Measurements from ENCODE around the gene RPRM.

DNA sequence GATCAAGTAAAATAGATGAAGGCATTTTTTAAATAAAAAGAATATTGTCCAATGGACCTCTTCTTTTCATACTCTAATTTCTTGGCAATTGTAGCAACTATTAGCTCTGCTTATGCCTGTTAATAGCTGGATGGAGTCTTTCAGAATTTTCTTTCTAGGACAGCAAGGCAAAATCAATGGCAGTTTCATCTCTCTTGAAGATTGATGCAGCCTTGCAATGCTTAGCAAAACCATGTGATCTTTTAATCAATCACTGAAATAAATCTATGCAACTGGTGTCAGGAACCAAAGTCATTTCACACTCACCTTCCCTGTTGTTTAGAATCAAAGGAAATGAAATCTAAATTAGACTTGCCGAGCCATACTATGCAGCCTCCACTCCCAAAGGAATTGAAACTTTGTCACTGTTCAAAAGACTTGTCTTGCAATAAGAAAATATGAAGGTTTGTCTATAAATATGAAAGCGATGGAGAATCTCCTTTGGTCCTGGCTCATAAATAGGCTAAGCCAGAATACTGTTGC lies 16.2 kb downstream of the RPRM start:
- TF ChIP-seq, protein P1, sequence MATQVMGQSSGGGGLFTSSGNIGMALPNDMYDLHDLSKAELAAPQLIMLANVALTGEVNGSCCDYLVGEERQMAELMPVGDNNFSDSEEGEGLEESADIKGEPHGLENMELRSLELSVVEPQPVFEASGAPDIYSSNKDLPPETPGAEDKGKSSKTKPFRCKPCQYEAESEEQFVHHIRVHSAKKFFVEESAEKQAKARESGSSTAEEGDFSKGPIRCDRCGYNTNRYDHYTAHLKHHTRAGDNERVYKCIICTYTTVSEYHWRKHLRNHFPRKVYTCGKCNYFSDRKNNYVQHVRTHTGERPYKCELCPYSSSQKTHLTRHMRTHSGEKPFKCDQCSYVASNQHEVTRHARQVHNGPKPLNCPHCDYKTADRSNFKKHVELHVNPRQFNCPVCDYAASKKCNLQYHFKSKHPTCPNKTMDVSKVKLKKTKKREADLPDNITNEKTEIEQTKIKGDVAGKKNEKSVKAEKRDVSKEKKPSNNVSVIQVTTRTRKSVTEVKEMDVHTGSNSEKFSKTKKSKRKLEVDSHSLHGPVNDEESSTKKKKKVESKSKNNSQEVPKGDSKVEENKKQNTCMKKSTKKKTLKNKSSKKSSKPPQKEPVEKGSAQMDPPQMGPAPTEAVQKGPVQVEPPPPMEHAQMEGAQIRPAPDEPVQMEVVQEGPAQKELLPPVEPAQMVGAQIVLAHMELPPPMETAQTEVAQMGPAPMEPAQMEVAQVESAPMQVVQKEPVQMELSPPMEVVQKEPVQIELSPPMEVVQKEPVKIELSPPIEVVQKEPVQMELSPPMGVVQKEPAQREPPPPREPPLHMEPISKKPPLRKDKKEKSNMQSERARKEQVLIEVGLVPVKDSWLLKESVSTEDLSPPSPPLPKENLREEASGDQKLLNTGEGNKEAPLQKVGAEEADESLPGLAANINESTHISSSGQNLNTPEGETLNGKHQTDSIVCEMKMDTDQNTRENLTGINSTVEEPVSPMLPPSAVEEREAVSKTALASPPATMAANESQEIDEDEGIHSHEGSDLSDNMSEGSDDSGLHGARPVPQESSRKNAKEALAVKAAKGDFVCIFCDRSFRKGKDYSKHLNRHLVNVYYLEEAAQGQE (IDR thresholded peaks at IDR 0.05; ENCODE audit: unreplicated experiment): no peak
- TF ChIP-seq JUNB (IDR thresholded peaks at IDR 0.05; ENCODE audit: unreplicated experiment) (no peak), EZH2phosphoT487 (IDR thresholded peaks at IDR 0.05; ENCODE audit: unreplicated experiment) (no peak), EZH2 (IDR thresholded peaks at IDR 0.05; ENCODE audit: low read depth, unreplicated experiment) (no peak), POLR2AphosphoS5 (IDR thresholded peaks at IDR 0.05; ENCODE audit: low read depth) (no peak), CREB1 (CRISPR knock-in tag; IDR thresholded peaks at IDR 0.05; ENCODE audit: low read depth) (no peak), ZNF114 (CRISPR knock-in tag; IDR thresholded peaks at IDR 0.05) (no peak), STAT1 (IDR thresholded peaks at IDR 0.05; ENCODE audit: unreplicated experiment) (no peak), NANOG (IDR thresholded peaks at IDR 0.05; ENCODE audit: borderline replicate concordance) (no peak)
- TF ChIP-seq, protein P2, sequence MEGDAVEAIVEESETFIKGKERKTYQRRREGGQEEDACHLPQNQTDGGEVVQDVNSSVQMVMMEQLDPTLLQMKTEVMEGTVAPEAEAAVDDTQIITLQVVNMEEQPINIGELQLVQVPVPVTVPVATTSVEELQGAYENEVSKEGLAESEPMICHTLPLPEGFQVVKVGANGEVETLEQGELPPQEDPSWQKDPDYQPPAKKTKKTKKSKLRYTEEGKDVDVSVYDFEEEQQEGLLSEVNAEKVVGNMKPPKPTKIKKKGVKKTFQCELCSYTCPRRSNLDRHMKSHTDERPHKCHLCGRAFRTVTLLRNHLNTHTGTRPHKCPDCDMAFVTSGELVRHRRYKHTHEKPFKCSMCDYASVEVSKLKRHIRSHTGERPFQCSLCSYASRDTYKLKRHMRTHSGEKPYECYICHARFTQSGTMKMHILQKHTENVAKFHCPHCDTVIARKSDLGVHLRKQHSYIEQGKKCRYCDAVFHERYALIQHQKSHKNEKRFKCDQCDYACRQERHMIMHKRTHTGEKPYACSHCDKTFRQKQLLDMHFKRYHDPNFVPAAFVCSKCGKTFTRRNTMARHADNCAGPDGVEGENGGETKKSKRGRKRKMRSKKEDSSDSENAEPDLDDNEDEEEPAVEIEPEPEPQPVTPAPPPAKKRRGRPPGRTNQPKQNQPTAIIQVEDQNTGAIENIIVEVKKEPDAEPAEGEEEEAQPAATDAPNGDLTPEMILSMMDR (conservative IDR thresholded peaks at IDR 0.05; ENCODE audit: low read depth in 2 of 2): no peak
- TF ChIP-seq, protein P3, sequence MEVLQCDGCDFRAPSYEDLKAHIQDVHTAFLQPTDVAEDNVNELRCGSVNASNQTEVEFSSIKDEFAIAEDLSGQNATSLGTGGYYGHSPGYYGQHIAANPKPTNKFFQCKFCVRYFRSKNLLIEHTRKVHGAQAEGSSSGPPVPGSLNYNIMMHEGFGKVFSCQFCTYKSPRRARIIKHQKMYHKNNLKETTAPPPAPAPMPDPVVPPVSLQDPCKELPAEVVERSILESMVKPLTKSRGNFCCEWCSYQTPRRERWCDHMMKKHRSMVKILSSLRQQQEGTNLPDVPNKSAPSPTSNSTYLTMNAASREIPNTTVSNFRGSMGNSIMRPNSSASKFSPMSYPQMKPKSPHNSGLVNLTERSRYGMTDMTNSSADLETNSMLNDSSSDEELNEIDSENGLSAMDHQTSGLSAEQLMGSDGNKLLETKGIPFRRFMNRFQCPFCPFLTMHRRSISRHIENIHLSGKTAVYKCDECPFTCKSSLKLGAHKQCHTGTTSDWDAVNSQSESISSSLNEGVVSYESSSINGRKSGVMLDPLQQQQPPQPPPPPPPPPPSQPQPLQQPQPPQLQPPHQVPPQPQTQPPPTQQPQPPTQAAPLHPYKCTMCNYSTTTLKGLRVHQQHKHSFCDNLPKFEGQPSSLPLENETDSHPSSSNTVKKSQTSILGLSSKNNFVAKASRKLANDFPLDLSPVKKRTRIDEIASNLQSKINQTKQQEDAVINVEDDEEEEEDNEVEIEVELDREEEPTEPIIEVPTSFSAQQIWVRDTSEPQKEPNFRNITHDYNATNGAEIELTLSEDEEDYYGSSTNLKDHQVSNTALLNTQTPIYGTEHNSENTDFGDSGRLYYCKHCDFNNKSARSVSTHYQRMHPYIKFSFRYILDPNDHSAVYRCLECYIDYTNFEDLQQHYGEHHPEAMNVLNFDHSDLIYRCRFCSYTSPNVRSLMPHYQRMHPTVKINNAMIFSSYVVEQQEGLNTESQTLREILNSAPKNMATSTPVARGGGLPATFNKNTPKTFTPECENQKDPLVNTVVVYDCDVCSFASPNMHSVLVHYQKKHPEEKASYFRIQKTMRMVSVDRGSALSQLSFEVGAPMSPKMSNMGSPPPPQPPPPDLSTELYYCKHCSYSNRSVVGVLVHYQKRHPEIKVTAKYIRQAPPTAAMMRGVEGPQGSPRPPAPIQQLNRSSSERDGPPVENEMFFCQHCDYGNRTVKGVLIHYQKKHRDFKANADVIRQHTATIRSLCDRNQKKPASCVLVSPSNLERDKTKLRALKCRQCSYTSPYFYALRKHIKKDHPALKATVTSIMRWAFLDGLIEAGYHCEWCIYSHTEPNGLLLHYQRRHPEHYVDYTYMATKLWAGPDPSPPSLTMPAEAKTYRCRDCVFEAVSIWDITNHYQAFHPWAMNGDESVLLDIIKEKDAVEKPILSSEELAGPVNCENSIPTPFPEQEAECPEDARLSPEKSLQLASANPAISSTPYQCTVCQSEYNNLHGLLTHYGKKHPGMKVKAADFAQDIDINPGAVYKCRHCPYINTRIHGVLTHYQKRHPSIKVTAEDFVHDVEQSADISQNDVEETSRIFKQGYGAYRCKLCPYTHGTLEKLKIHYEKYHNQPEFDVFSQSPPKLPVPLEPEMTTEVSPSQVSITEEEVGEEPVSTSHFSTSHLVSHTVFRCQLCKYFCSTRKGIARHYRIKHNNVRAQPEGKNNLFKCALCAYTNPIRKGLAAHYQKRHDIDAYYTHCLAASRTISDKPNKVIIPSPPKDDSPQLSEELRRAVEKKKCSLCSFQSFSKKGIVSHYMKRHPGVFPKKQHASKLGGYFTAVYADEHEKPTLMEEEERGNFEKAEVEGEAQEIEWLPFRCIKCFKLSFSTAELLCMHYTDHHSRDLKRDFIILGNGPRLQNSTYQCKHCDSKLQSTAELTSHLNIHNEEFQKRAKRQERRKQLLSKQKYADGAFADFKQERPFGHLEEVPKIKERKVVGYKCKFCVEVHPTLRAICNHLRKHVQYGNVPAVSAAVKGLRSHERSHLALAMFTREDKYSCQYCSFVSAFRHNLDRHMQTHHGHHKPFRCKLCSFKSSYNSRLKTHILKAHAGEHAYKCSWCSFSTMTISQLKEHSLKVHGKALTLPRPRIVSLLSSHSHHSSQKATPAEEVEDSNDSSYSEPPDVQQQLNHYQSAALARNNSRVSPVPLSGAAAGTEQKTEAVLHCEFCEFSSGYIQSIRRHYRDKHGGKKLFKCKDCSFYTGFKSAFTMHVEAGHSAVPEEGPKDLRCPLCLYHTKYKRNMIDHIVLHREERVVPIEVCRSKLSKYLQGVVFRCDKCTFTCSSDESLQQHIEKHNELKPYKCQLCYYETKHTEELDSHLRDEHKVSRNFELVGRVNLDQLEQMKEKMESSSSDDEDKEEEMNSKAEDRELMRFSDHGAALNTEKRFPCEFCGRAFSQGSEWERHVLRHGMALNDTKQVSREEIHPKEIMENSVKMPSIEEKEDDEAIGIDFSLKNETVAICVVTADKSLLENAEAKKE (CRISPR knock-in tag; IDR thresholded peaks at IDR 0.05): no peak
- TF ChIP-seq, protein P4, sequence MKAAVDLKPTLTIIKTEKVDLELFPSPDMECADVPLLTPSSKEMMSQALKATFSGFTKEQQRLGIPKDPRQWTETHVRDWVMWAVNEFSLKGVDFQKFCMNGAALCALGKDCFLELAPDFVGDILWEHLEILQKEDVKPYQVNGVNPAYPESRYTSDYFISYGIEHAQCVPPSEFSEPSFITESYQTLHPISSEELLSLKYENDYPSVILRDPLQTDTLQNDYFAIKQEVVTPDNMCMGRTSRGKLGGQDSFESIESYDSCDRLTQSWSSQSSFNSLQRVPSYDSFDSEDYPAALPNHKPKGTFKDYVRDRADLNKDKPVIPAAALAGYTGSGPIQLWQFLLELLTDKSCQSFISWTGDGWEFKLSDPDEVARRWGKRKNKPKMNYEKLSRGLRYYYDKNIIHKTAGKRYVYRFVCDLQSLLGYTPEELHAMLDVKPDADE (IDR thresholded peaks at IDR 0.05): no peak
